ENCODE results near the gene BFAR.

DNA sequence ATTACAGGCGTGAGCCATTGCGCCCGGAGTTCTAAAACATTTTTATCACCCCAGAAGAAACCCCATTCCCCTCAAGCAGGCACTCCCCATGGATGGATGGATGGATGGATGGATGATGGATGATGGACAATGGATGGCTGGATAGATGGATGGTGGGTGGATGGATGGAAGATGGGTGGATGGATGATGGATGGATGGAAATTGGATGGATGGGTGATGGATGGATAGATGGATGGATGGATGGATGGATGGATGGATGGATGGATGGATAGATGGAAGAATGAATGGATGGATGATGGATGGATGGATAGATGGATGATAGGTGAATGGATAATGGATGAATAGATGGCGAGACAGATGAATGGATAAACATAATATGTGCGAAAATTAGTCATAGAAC, 44.9 kb downstream of the BFAR start:
- TF ChIP-seq EZH2phosphoT487 (IDR thresholded peaks at IDR 0.05; ENCODE audit: low read depth) = no peak
- TF ChIP-seq, protein P1, sequence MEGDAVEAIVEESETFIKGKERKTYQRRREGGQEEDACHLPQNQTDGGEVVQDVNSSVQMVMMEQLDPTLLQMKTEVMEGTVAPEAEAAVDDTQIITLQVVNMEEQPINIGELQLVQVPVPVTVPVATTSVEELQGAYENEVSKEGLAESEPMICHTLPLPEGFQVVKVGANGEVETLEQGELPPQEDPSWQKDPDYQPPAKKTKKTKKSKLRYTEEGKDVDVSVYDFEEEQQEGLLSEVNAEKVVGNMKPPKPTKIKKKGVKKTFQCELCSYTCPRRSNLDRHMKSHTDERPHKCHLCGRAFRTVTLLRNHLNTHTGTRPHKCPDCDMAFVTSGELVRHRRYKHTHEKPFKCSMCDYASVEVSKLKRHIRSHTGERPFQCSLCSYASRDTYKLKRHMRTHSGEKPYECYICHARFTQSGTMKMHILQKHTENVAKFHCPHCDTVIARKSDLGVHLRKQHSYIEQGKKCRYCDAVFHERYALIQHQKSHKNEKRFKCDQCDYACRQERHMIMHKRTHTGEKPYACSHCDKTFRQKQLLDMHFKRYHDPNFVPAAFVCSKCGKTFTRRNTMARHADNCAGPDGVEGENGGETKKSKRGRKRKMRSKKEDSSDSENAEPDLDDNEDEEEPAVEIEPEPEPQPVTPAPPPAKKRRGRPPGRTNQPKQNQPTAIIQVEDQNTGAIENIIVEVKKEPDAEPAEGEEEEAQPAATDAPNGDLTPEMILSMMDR (IDR thresholded peaks at IDR 0.05; ENCODE audit: low read depth, low read length) = no peak
